GM19035 (cell line): Measurements from ENCODE around the gene GNPDA2.
A peak's percentile ranks its signal among the peaks of the same experiment; 100 is the strongest.

Experiments used
- ATAC-seq: cut with Tn5 transposase; IDR thresholded peaks from one replicate; pipeline ENCODE4 v1.9.1; 2021; ENCODE audit not compliant: unreplicated experiment

Gene GNPDA2

DNA sequence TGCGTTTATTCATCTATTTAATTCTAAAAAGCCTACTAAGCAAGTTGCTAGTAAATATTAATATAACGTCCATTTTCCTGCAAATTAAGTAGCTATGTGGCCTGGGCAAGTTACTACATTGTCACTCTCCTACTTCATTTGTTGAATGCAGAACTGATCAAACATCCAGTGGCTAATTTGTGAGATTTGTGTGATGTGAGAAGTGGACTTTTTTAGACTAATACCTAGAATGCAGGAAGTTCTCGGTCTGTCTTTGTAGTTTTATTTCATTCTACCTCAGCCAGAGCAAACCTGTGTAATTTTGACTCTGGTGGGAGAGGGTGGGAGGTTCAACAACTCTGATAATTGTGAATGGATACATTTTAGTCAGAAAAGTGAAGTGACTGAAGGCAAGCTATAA is 47.3 kb downstream of the GNPDA2 start:
- peak; percentile 3 for ATAC-seq

DNA sequence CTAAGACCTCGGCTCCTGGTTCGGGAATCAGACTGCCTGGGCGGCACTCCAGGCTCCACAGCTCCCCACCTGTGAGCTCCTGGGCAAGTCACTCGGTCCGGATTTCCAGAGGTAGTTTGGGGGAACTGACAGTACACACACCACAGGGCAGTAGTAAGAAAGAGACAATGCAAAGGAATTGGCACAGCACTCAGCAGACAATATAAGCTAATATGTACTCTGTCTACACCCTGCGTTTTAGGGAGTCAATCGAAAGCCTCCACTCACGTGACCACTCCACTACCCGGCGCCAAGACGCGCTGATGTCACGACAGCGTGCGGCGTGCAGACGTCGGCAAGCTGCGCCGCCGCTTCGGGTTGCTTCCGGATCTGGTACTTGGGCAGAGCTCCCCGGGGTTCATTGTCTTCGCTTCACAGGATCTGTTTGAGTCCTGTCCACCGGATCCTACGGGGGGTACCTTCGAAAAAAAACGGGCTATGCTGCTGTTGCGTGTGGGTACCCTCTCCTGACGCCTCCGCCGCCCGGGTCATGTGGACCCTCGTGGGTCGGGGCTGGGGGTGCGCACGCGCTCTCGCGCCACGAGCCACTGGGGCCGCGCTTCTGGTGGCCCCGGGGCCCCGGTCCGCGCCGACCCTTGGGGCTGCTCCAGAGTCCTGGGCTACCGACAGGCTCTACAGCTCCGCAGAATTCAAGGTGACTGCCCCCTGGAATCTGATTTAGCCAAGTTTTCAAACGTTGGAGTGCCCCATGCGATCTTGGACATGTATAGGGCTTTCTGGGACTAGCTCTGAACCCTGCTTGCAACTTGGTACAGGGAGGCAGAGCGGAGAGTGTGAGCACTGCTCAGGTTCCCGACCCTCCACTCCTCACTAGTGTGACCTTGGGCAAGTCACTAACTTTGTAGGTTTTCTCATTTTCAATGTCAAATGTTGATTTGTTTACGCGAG is 48.0 kb downstream of the GNPDA2 start, which contains the start of gene GUF1:
Gene GUF1, plus strand, starts transcription at position 327 of the 948 bp plus-strand sequence. Its CDS starts 203 bp downstream, at position 530.
- ATAC-seq = peak; percentile 97

DNA sequence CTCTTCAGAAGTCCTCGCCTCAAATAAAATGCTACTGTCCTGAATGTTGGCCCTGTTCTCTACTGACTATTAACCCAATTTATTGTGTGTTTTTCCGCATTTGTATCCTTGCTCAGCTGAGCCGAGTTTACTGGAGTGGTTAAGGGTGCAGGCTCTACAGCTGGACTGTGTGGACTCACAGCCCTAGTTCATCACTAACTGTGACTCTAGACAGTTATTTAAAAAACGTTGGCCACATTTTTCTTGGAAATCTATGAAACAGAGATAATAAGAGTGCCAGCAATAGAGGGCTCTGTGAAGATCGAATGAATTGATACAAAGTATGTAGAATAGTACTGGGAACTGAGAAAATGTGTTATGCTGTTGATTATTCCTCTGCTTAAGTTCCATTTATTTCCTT is 51.0 kb downstream of the GNPDA2 start:
- ATAC-seq = no peak

GRCh38 chr4:44674471-44674870 is 51.9 kb downstream of the GNPDA2 start:
- no peak for ATAC-seq

DNA sequence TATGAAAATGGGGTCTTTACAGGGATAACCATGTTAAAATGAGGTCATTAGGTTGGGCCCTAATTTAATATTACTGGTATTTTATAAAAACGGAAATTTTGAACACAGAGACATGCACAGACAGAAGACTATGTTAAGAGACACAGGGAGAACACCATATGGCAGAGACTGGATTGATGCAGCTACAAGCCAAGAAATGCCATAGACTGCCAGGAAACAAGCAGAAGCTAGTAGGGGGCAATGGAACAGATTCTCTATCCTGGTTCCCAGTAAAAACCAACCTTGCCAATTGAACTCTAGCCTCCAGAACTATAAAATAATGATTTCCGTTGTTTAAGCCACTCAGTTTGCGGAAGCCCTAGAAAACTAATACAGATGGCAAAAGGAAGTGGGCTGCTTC is 54.7 kb downstream of the GNPDA2 start:
- no peak for ATAC-seq

DNA sequence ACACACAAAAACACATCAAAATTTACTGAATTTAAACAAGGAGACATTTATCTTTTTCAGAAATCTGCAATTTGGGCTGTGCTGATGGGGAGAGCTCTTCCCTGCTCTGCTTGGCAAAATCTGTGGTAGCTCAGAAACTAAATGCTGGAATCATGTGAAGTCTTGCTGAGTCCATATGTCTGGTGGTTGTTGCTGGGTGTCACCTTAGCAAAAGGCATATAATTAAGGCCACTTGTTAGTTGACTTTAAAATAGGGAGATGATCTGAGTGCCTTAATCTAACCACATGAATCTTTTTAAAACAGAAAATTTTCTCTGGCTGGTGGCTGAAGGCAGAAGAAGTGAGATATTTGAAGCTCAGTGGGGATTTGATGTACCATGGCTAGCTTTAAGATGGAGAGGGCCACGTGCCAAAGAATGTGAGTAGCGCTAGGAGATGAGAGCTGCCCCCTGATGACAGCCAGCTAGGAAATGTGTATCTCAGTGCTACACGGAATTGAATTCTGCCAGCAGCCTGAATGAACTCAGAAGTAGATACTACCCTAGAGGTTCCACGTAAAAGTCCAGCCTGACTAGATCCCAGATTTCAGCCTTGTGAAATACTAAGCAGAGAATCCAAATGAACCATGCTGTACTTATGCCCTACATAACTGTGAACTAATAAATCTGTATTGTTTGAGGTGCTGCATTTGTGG is 55.7 kb downstream of the GNPDA2 start:
- ATAC-seq = no peak

GRCh38 chr4:44668526-44668925 is 57.8 kb downstream of the GNPDA2 start:
- ATAC-seq = no peak

GRCh38 chr4:44663539-44664263 is 62.7 kb downstream of the GNPDA2 start:
- ATAC-seq = no peak

DNA sequence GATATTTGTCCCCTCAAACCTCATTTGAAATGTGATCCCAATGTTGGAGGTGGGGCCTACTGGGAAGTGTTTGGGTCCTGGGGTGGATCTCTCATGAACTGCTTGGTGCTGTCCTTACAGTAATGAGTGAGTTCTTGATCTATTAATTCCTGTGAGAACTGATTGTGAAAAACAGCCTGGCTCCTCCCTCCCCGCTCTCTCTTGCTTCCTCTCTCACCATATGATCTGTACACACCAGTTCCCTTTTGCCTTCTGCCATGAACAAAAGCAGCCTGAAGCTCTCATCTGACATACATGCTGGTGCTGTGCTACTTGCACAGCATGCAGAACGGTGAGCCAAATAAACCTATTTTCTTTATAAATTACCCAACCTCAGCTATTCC is 63.7 kb downstream of the GNPDA2 start:
- no peak for ATAC-seq

- no peak for ATAC-seq
Observed at GRCh38 chr4:44661940-44662622, 64.3 kb downstream of the GNPDA2 start.

DNA sequence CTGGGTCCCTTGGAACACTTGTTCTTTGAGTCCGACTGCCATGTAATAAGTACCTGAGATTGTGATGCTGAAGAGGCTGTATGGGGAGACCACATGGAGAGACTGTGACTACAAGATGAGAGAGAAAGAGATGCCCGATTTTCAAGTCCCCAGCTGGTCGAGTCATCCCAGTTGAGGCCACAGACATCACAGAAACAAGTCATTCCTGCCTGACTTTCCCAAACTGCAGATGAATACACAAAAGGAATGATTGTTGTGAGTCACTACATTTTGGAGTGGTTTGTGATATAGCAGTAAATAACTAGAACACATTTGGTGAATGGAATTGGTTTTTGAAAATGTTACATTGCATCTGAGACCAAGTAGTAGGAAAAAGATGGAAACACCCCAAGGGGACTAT is 66.0 kb downstream of the GNPDA2 start:
- ATAC-seq = no peak

DNA sequence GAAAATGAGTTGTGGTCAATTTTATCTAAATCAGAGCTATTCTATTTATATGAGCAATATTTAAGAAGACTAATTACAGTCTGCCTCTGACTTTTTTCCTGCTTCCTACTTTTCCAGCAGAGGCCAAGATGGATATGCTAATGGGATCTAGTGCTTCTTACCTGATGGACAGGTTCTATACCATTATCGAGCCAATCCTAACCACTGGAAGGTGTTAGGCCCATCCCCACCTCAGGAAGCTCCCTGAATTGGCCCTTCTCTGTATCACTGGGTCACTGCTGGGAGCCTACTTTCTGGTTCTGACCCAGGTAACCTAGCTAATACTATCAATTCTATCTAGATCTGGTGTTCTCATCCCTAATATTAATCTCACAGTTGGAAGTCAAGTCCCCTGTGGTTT is 74.4 kb downstream of the GNPDA2 start:
- ATAC-seq = no peak
